NCI-H510A (cell line): Measurements from ENCODE around the gene NCF2.

Experiments used
- DNase-seq: peaks from one replicate; lab custom pipeline; 2025; lab: John Stamatoyannopoulos, UW

NCF2 gene

GRCh38 chr1:183552441-183552840 is 37.8 kb downstream of the NCF2 start:
- no peak for DNase-seq

- DNase-seq = no peak
Observed at GRCh38 chr1:183551924-183552323, 38.3 kb downstream of the NCF2 start.

GRCh38 chr1:183550915-183551314 is 39.3 kb downstream of the NCF2 start:
- no peak for DNase-seq

GRCh38 chr1:183548116-183548515 is 42.1 kb downstream of the NCF2 start:
- DNase-seq = peak; percentile 49

- DNase-seq = no peak
Observed at GRCh38 chr1:183546427-183546826, 43.8 kb downstream of the NCF2 start.

- DNase-seq = no peak
Observed at GRCh38 chr1:183544598-183545297, 45.5 kb downstream of the NCF2 start.

GRCh38 chr1:183543619-183544204 is 46.5 kb downstream of the NCF2 start:
- DNase-seq = no peak

- DNase-seq = no peak
Observed at GRCh38 chr1:183537405-183537804, 52.9 kb downstream of the NCF2 start.

GRCh38 chr1:183533617-183534174 is 56.6 kb downstream of the NCF2 start:
- no peak for DNase-seq

- no peak for DNase-seq
Observed at GRCh38 chr1:183528577-183528976, 61.7 kb downstream of the NCF2 start.

GRCh38 chr1:183522104-183522503 is 68.2 kb downstream of the NCF2 start:
- DNase-seq = no peak

- DNase-seq = no peak
Observed at GRCh38 chr1:183520379-183520778, 69.9 kb downstream of the NCF2 start.

- DNase-seq = no peak
Observed at GRCh38 chr1:183517401-183517800, 72.9 kb downstream of the NCF2 start.

GRCh38 chr1:183516725-183517124 is 73.5 kb downstream of the NCF2 start:
- no peak for DNase-seq

- no peak for DNase-seq
Observed at GRCh38 chr1:183515002-183515689, 75.1 kb downstream of the NCF2 start.

- no peak for DNase-seq
Observed at GRCh38 chr1:183514235-183514634, 76.0 kb downstream of the NCF2 start.

GRCh38 chr1:183512450-183512849 is 77.8 kb downstream of the NCF2 start:
- DNase-seq = no peak

GRCh38 chr1:183508694-183509093 is 81.6 kb downstream of the NCF2 start:
- DNase-seq = no peak

- DNase-seq = no peak
Observed at GRCh38 chr1:183506561-183506960, 83.7 kb downstream of the NCF2 start.
